Naive thymus-derived CD4-positive, alpha-beta T cell (primary cell): Measurements from ENCODE around the gene SUSD1. TPM values are rescaled to one million over a fixed set of nuclear protein-coding genes. Genes with fewer than 3 reads are reported as not detected.

Source experiments
- ATAC-seq: fragments of 150-1000 bp; cut with Tn5 transposase; 2 replicates; pipeline ENCODE4 v1.10.0; 2021; ENCODE audit warnings: mild to moderate bottlenecking, moderate library complexity
- CTCF ChIA-PET: fragments of 350-600 bp; sonication (Branson Sonifier 250); formaldehyde crosslinking; loops from one replicate; lab custom pipeline; 2021; ENCODE audit warnings: antibody characterized with exemption; lab: Charles Lee
- POLR2A ChIA-PET: fragments of 350-600 bp; sonication (Branson Sonifier 250); formaldehyde crosslinking; loops from one replicate; lab custom pipeline; 2021; ENCODE audit warnings: antibody characterized with exemption, inconsistent platforms; lab: Charles Lee
- DNase-seq, 9 donors: peaks; one replicate each; pipeline versions ENCODE4 v3.0.0 to v3.0.0-alpha.2; 2020 to 2022; ENCODE audit warnings: mixed read lengths in 1 of 9
- H3K27ac ChIP-seq: one replicate; pipeline ENCODE4 v1.7.0; 2013; ENCODE audit warnings: mild to moderate bottlenecking, low read depth, low read length, moderate library complexity
- H3K27me3 ChIP-seq, 2 donors: one replicate each; pipeline ENCODE4 v1.7.0; 2013; ENCODE audit warnings: low read length in 2 of 2, mild to moderate bottlenecking in 2 of 2, moderate library complexity in 2 of 2; ENCODE audit not compliant: control insufficient read depth in 2 of 2, insufficient read depth in 2 of 2
- H3K36me3 ChIP-seq, 3 experiments: 1 replicate in 2 of 3; 2 replicates in 1 of 3; pipeline ENCODE4 v1.7.0; 2013; ENCODE audit warnings: low read length in 3 of 3, mild to moderate bottlenecking in 3 of 3, moderate library complexity in 1 of 3; ENCODE audit not compliant: insufficient read depth in 3 of 3, control insufficient read depth in 2 of 3
- H3K4me1 ChIP-seq, 2 donors: one replicate each; pipeline ENCODE4 v1.7.0; 2013; ENCODE audit warnings: low read length in 2 of 2, mild to moderate bottlenecking in 2 of 2, moderate library complexity in 1 of 2; ENCODE audit not compliant: control insufficient read depth in 2 of 2, insufficient read depth in 2 of 2
- H3K4me3 ChIP-seq: 2 replicates; pipeline ENCODE4 v1.7.0; 2013; ENCODE audit warnings: mild to moderate bottlenecking, low read length
- H3K9me3 ChIP-seq, 3 experiments: 1 replicate in 2 of 3; 2 replicates in 1 of 3; pipeline ENCODE4 v1.7.0; 2013; ENCODE audit warnings: low read length in 3 of 3; ENCODE audit not compliant: control insufficient read depth in 2 of 3
- H3K27ac Mint-ChIP-seq, 9 donors: one replicate each; pipeline ENCODE4 v1.8.0; 2020 to 2022; ENCODE audit warnings: mixed read lengths in 9 of 9, mild to moderate bottlenecking in 8 of 9, moderate library complexity in 5 of 9, inconsistent platforms in 2 of 9
- H3K27me3 Mint-ChIP-seq, 5 donors: one replicate each; pipeline ENCODE4 v1.8.0; 2021 to 2022; ENCODE audit warnings: mixed read lengths in 5 of 5, mild to moderate bottlenecking in 1 of 5
- H3K36me3 Mint-ChIP-seq, 5 donors: one replicate each; pipeline ENCODE4 v1.8.0; 2020 to 2022; ENCODE audit warnings: mixed read lengths in 5 of 5, mild to moderate bottlenecking in 3 of 5, inconsistent platforms in 1 of 5
- H3K4me1 Mint-ChIP-seq, 7 donors: one replicate each; pipeline ENCODE4 v1.8.0; 2020 to 2022; ENCODE audit warnings: mixed read lengths in 7 of 7, mild to moderate bottlenecking in 3 of 7, inconsistent platforms in 1 of 7
- H3K4me3 Mint-ChIP-seq, 10 donors: one replicate each; pipeline ENCODE4 v1.8.0; 2020 to 2022; ENCODE audit warnings: mild to moderate bottlenecking in 10 of 10, mixed read lengths in 10 of 10, moderate library complexity in 6 of 10, inconsistent platforms in 2 of 10
- H3K9me3 Mint-ChIP-seq, 11 donors: one replicate each; pipeline ENCODE4 v1.8.0; 2020 to 2022; ENCODE audit warnings: mixed read lengths in 11 of 11, mild to moderate bottlenecking in 4 of 11, inconsistent platforms in 1 of 11, moderate library complexity in 1 of 11
- intact Hi-C, 2 donors: fragments of 100-400 bp; cut with micrococcal nuclease; formaldehyde crosslinking; loops; one replicate each; pipeline ENCODE4 v1.15.1; 2023
- polyA plus RNA-seq, 2 donors: library from polyadenylated mRNA; unstranded; fragments of 300-500 nt; fragmentation: Illumina TruSeq; gene quantifications; one replicate each; pipeline ENCODE4 v1.2.3, GENCODE V29; 2021
- total RNA-seq, 6 experiments: library from RNA in 5 of 6; stranded (reverse) in 5 of 6; gene quantifications; 1 replicate in 5 of 6; 2 replicates in 1 of 6; pipeline ENCODE4 v1.2.3 and lab custom pipeline; 2021 to 2026

The SUSD1 gene
- total and polyA plus RNA-seq, 7 experiments from 2014 or later = 2.3 to 27.0 (median 4.6) TPM

- ATAC-seq = no peak
- H3K4me1 Mint-ChIP-seq = peaks cover 10 to 34% (median 18%) of the 10 kb centered on the region in 7 donors
- POLR2A ChIA-PET = interaction anchor here (0.8 to 1.6 kb wide), 2 partner anchors 10 to 14 kb away, joined by 3 to 5 read pairs; no protein-coding TSS in a partner anchor
Measured at GRCh38 chr9:112028242-112029221, 146.6 kb downstream of the SUSD1 start.

GRCh38 chr9:112025850-112026249 lies 149.2 kb downstream of the SUSD1 start:
- peaks cover 0 to 18% (median 5%) of the 10 kb centered on the region in 5 donors for H3K27me3 Mint-ChIP-seq
- ChIA-PET POLR2A (no interaction called here), CTCF (no interaction called here)

More at GRCh38 chr9:112028242-112029221, 146.6 kb downstream of the SUSD1 start:
- H3K36me3 ChIP-seq = no peaks in the 10 kb centered on the region
- intact Hi-C loops = loop anchor here in 1 of 2 donors (1.0 kb wide), 1 partner anchor 9 kb away; no protein-coding TSS in a partner anchor
- H3K27me3 Mint-ChIP-seq = peaks cover 0 to 12% (median 4%) of the 10 kb centered on the region in 5 donors
- H3K27ac Mint-ChIP-seq = no peak overlapping the region
- no peak overlapping the region for H3K27ac ChIP-seq
- no peak overlapping the region for H3K4me3 Mint-ChIP-seq
- H3K4me1 ChIP-seq = peaks cover 0 to 4% of the 10 kb centered on the region in 2 donors
- H3K9me3 Mint-ChIP-seq = peaks cover 0 to 5% (median 1%) of the 10 kb centered on the region in 11 donors
- no peak for DNase-seq
- no peaks in the 10 kb centered on the region for H3K9me3 ChIP-seq
- no peak overlapping the region for H3K4me3 ChIP-seq
- CTCF ChIA-PET = no interaction called here
- no peaks in the 10 kb centered on the region for H3K27me3 ChIP-seq
- peaks cover 0 to 34% (median 6%) of the 10 kb centered on the region in 5 donors for H3K36me3 Mint-ChIP-seq

GRCh38 chr9:112021742-112022141 lies 153.4 kb downstream of the SUSD1 start:
- Histone ChIP-seq H3K36me3 (no peaks in the 10 kb centered on the region), H3K9me3 (no peaks in the 10 kb centered on the region), H3K4me1 (no peaks in the 10 kb centered on the region), H3K4me3 (no peak overlapping the region), H3K27me3 (no peaks in the 10 kb centered on the region), H3K27ac (no peak overlapping the region)
- peaks cover 0 to 8% (median 4%) of the 10 kb centered on the region in 5 donors for H3K36me3 Mint-ChIP-seq
- peaks cover 0 to 12% (median 4%) of the 10 kb centered on the region in 7 donors for H3K4me1 Mint-ChIP-seq
- intact Hi-C loops = loop anchor here in 1 of 2 donors (1.0 to 5.0 kb wide), 2 partner anchors 17 to 41 kb away; no protein-coding TSS in a partner anchor
- H3K4me3 Mint-ChIP-seq = no peak overlapping the region
- H3K27ac Mint-ChIP-seq = no peak overlapping the region
- POLR2A ChIA-PET = interaction anchor here (1.0 kb wide), 2 partner anchors 19 to 23 kb away, joined by 3 to 6 read pairs; no protein-coding TSS in a partner anchor
- H3K27me3 Mint-ChIP-seq = peaks cover 0 to 32% (median 5%) of the 10 kb centered on the region in 5 donors
- CTCF ChIA-PET = interaction anchor here (1.1 kb wide), 1 partner anchor 13 kb away, joined by 4 read pairs; no protein-coding TSS in a partner anchor
- H3K9me3 Mint-ChIP-seq = peaks cover 0 to 6% (median 0%) of the 10 kb centered on the region in 11 donors
- DNase-seq = no peak
- ATAC-seq = no peak

More at GRCh38 chr9:112025850-112026249, 149.2 kb downstream of the SUSD1 start:
- no peak for ATAC-seq
- Mint-ChIP-seq H3K27ac (no peak overlapping the region), H3K36me3 (peaks cover 0 to 23% (median 6%) of the 10 kb centered on the region in 5 donors), H3K4me3 (no peak overlapping the region), H3K4me1 (peaks cover 7 to 30% (median 13%) of the 10 kb centered on the region in 7 donors), H3K9me3 (peaks cover 0 to 5% (median 0%) of the 10 kb centered on the region in 11 donors)
- no peaks in the 10 kb centered on the region for H3K36me3 ChIP-seq
- H3K9me3 ChIP-seq = no peaks in the 10 kb centered on the region
- H3K27ac ChIP-seq = no peak overlapping the region
- intact Hi-C loops = no loop called here
- peaks cover 0 to 4% of the 10 kb centered on the region in 2 donors for H3K4me1 ChIP-seq
- no peaks in the 10 kb centered on the region for H3K27me3 ChIP-seq
- no peak overlapping the region for H3K4me3 ChIP-seq
- DNase-seq = no peak

- intact Hi-C loops = loop anchor here in 1 of 2 donors (5.0 kb wide), 1 partner anchor 41 kb away; no protein-coding TSS in a partner anchor
Measured at GRCh38 chr9:112020680-112021596, 154.2 kb downstream of the SUSD1 start.

GRCh38 chr9:112017878-112018277 lies 157.2 kb downstream of the SUSD1 start:
- no peak for DNase-seq
- no peaks in the 10 kb centered on the region for H3K36me3 Mint-ChIP-seq
- ChIA-PET CTCF (no interaction called here), POLR2A (no interaction called here)
- Histone ChIP-seq H3K4me1 (no peaks in the 10 kb centered on the region), H3K4me3 (no peak overlapping the region), H3K36me3 (no peaks in the 10 kb centered on the region), H3K27ac (no peak overlapping the region), H3K9me3 (no peaks in the 10 kb centered on the region), H3K27me3 (no peaks in the 10 kb centered on the region)
- intact Hi-C loops = no loop called here
- no peak overlapping the region for H3K27ac Mint-ChIP-seq
- H3K4me3 Mint-ChIP-seq = no peak overlapping the region
- no peak for ATAC-seq
- H3K27me3 Mint-ChIP-seq = peaks cover 0 to 38% (median 0%) of the 10 kb centered on the region in 5 donors
- peaks cover 0 to 2% (median 0%) of the 10 kb centered on the region in 11 donors for H3K9me3 Mint-ChIP-seq
- H3K4me1 Mint-ChIP-seq = peaks cover 0 to 17% (median 3%) of the 10 kb centered on the region in 7 donors

More at GRCh38 chr9:112020680-112021596, 154.2 kb downstream of the SUSD1 start:
- no peaks in the 10 kb centered on the region for H3K4me1 ChIP-seq
- ATAC-seq (no peak), DNase-seq (no peak)
- Mint-ChIP-seq H3K36me3 (peaks cover 0 to 8% (median 4%) of the 10 kb centered on the region in 5 donors), H3K9me3 (peaks cover 0 to 6% (median 0%) of the 10 kb centered on the region in 11 donors), H3K4me1 (peaks cover 0 to 12% (median 4%) of the 10 kb centered on the region in 7 donors), H3K4me3 (peak overlapping the region in 1 of 10 donors; percentile 7), H3K27me3 (peaks cover 0 to 38% (median 5%) of the 10 kb centered on the region in 5 donors), H3K27ac (no peak overlapping the region)
- no peak overlapping the region for H3K27ac ChIP-seq
- ChIA-PET POLR2A (interaction anchor here (0.5 to 1.0 kb wide), 3 partner anchors 18 to 71 kb away, joined by 3 to 6 read pairs (median 3); no protein-coding TSS in a partner anchor), CTCF (interaction anchor here (1.1 kb wide), 1 partner anchor 14 kb away, joined by 4 read pairs; no protein-coding TSS in a partner anchor)
- H3K27me3 ChIP-seq = no peaks in the 10 kb centered on the region
- H3K36me3 ChIP-seq = no peaks in the 10 kb centered on the region
- H3K4me3 ChIP-seq = no peak overlapping the region
- no peaks in the 10 kb centered on the region for H3K9me3 ChIP-seq
